ENCODE data around the gene ZNF775. TPM values are rescaled to one million over a fixed set of nuclear protein-coding genes. Genes with fewer than 3 reads are reported as not detected.

The ZNF775 gene
- total RNA-seq, 1 donor from 2014 or later: 4.4 TPM

- Histone ChIP-seq H3K4me1 (no peaks in the 10 kb centered on the region), H3K4me3 (no peak overlapping the region), H3K27ac (no peak overlapping the region), H3K9me3 (peaks cover 9% of the 10 kb centered on the region), H3K36me3 (no peaks in the 10 kb centered on the region), H3K27me3 (no peaks in the 10 kb centered on the region)
- intact Hi-C loops (cut with DNase I): loop anchor here (10.0 kb wide), 1 partner anchor 315 kb away; no protein-coding TSS in a partner anchor
- ATAC-seq: no peak
- TF ChIP-seq, protein P1, sequence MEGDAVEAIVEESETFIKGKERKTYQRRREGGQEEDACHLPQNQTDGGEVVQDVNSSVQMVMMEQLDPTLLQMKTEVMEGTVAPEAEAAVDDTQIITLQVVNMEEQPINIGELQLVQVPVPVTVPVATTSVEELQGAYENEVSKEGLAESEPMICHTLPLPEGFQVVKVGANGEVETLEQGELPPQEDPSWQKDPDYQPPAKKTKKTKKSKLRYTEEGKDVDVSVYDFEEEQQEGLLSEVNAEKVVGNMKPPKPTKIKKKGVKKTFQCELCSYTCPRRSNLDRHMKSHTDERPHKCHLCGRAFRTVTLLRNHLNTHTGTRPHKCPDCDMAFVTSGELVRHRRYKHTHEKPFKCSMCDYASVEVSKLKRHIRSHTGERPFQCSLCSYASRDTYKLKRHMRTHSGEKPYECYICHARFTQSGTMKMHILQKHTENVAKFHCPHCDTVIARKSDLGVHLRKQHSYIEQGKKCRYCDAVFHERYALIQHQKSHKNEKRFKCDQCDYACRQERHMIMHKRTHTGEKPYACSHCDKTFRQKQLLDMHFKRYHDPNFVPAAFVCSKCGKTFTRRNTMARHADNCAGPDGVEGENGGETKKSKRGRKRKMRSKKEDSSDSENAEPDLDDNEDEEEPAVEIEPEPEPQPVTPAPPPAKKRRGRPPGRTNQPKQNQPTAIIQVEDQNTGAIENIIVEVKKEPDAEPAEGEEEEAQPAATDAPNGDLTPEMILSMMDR (IDR thresholded peaks at IDR 0.05): no peak
- DNase-seq: no peak
These were observed 60.8 kb downstream of the ZNF775 start for GRCh38 chr7:150439967-150440366.

GRCh38 chr7:150441524-150441923, 62.4 kb downstream of the ZNF775 start:
- Histone ChIP-seq H3K27me3 (no peaks in the 10 kb centered on the region), H3K9me3 (peaks cover 9% of the 10 kb centered on the region), H3K4me1 (no peaks in the 10 kb centered on the region), H3K27ac (no peak overlapping the region), H3K36me3 (no peaks in the 10 kb centered on the region), H3K4me3 (no peak overlapping the region)
- intact Hi-C loops (cut with DNase I): loop anchor here (10.0 kb wide), 1 partner anchor 313 kb away; no protein-coding TSS in a partner anchor
- TF ChIP-seq, protein P1 (IDR thresholded peaks at IDR 0.05): no peak
- DNase-seq (no peak), ATAC-seq (no peak)

DNA sequence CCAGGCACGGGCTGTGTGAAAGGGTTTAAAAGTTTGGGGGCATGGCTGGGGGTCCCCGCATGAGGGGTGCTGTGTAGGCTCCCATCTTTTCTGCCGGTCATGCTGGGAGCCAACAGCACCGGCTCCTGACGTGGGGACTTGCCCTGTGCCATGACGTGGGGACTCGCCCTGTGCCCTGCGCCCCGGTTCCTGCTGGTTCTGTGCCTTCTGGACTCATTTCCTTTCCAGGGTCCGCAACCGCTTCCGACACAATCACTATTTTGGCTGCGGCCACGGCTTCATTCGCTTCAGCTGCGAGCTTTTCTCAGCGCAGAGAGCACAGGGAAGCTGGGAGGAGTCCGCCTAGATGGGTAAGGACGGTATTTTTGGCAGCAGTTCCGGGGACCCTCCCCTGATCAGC, 63.7 kb downstream of the ZNF775 start:
- intact Hi-C loops (cut with DNase I): loop anchor here (10.0 kb wide), 1 partner anchor 312 kb away; no protein-coding TSS in a partner anchor
- H3K36me3 ChIP-seq: no peaks in the 10 kb centered on the region
- H3K4me1 ChIP-seq: no peaks in the 10 kb centered on the region
- H3K4me3 ChIP-seq: no peak overlapping the region
- H3K27ac ChIP-seq: no peak overlapping the region
- DNase-seq: no peak
- TF ChIP-seq, protein P1 (IDR thresholded peaks at IDR 0.05): no peak
- H3K27me3 ChIP-seq: no peaks in the 10 kb centered on the region
- ATAC-seq: no peak
- H3K9me3 ChIP-seq: peaks cover 9% of the 10 kb centered on the region

GRCh38 chr7:150443793-150444540, 64.8 kb downstream of the ZNF775 start:
- Histone ChIP-seq H3K4me1 (peaks cover 6% of the 10 kb centered on the region), H3K36me3 (no peaks in the 10 kb centered on the region), H3K4me3 (no peak overlapping the region), H3K27ac (no peak overlapping the region), H3K9me3 (peaks cover 9% of the 10 kb centered on the region), H3K27me3 (no peaks in the 10 kb centered on the region)
- TF ChIP-seq, protein P1 (IDR thresholded peaks at IDR 0.05): no peak
- intact Hi-C loops (cut with DNase I): loop anchor here (10.0 kb wide), 1 partner anchor 311 kb away; no protein-coding TSS in a partner anchor
- DNase-seq (no peak), ATAC-seq (no peak)

GRCh38 chr7:150444674-150445365, 65.7 kb downstream of the ZNF775 start:
- intact Hi-C loops (cut with DNase I): loop anchor here (10.0 kb wide), 1 partner anchor 310 kb away; no protein-coding TSS in a partner anchor
- H3K36me3 ChIP-seq: no peaks in the 10 kb centered on the region
- H3K27ac ChIP-seq: no peak overlapping the region
- H3K27me3 ChIP-seq: no peaks in the 10 kb centered on the region
- H3K4me1 ChIP-seq: peaks cover 12% of the 10 kb centered on the region
- DNase-seq (no peak), ATAC-seq (no peak)
- H3K4me3 ChIP-seq: no peak overlapping the region
- H3K9me3 ChIP-seq: peaks cover 9% of the 10 kb centered on the region
- TF ChIP-seq, protein P1 (IDR thresholded peaks at IDR 0.05): no peak
